Measurements from ENCODE around the gene SNRPA1.

The SNRPA1 gene
- total RNA-seq: 56.3 to 73.8 reads per million in 2 experiments

- DNase-seq (ENCODE audit: low read depth): peak; percentile 97
Observed at GRCh38 chr15:101294731-101295606, at the start of gene SNRPA1. Gene SNRPA1, minus strand, starts transcription at chr15:101295248. Its CDS starts 70 bp downstream, at chr15:101295178.

- DNase-seq (ENCODE audit: low read depth): no peak
Observed at GRCh38 chr15:101342056-101342455, 47.0 kb upstream of the SNRPA1 start.

GRCh38 chr15:101338502-101339057, 43.5 kb upstream of the SNRPA1 start:
- DNase-seq (ENCODE audit: low read depth): no peak

- no peak for DNase-seq (ENCODE audit: low read depth)
Observed at GRCh38 chr15:101337976-101338375, 42.9 kb upstream of the SNRPA1 start.

GRCh38 chr15:101333907-101334789, 39.1 kb upstream of the SNRPA1 start:
- peak; percentile 53 for DNase-seq (ENCODE audit: low read depth)

- no peak for DNase-seq (ENCODE audit: low read depth)
Observed at GRCh38 chr15:101332061-101332467, 37.0 kb upstream of the SNRPA1 start.

GRCh38 chr15:101329867-101330380, 34.9 kb upstream of the SNRPA1 start:
- no peak for DNase-seq (ENCODE audit: low read depth)

- DNase-seq (ENCODE audit: low read depth): no peak
Observed at GRCh38 chr15:101329309-101329863, 34.3 kb upstream of the SNRPA1 start.

- DNase-seq (ENCODE audit: low read depth): no peak
Observed at GRCh38 chr15:101328001-101328400, 33.0 kb upstream of the SNRPA1 start.

- DNase-seq (ENCODE audit: low read depth): no peak
Observed at GRCh38 chr15:101327147-101327740, 32.2 kb upstream of the SNRPA1 start.

GRCh38 chr15:101326462-101327146, 31.6 kb upstream of the SNRPA1 start:
- no peak for DNase-seq (ENCODE audit: low read depth)

GRCh38 chr15:101326026-101326315, 30.9 kb upstream of the SNRPA1 start:
- DNase-seq (ENCODE audit: low read depth): no peak

- no peak for DNase-seq (ENCODE audit: low read depth)
Observed at GRCh38 chr15:101325263-101326025, 30.4 kb upstream of the SNRPA1 start.

- no peak for DNase-seq (ENCODE audit: low read depth)
Observed at GRCh38 chr15:101324524-101325177, 29.6 kb upstream of the SNRPA1 start.

GRCh38 chr15:101323793-101324523, 28.9 kb upstream of the SNRPA1 start:
- DNase-seq (ENCODE audit: low read depth): no peak

- DNase-seq (ENCODE audit: low read depth): no peak
Observed at GRCh38 chr15:101322854-101323477, 27.9 kb upstream of the SNRPA1 start.

GRCh38 chr15:101322016-101322695, 27.1 kb upstream of the SNRPA1 start:
- no peak for DNase-seq (ENCODE audit: low read depth)

- peak; percentile 31 for DNase-seq (ENCODE audit: low read depth)
Observed at GRCh38 chr15:101320501-101321052, 25.5 kb upstream of the SNRPA1 start.

Measured in T follicular helper cell (primary cell).